GM12891 (cell line): ENCODE data around the gene SLC9A9.

Experiments used
- DNase-seq: peaks from one replicate; pipeline ENCODE4 v3.0.0; 2011; ENCODE audit warnings: low spot score; ENCODE audit not compliant: insufficient read length
- FAIRE-seq: peaks from 2 replicates; lab custom pipeline; 2011; peaks lifted over from hg19 to GRCh38; lab: Jason Lieb, UNC
- PAX5 ChIP-seq: IDR thresholded peaks from 2 replicates; pipeline ENCODE4 v1.6.1; 2011; ENCODE audit warnings: low read length, moderate library complexity, mild to moderate bottlenecking; ENCODE audit not compliant: insufficient read depth, severe bottlenecking
- POLR2A ChIP-seq: IDR thresholded peaks from 2 replicates; pipeline ENCODE4 v1.6.1; 2011; ENCODE audit warnings: low read depth, low read length, control low read depth
- POLR2AphosphoS5 ChIP-seq: IDR thresholded peaks from 2 replicates; pipeline ENCODE4 v1.6.1; 2011; ENCODE audit warnings: low read depth, low read length, control low read depth
- POU2F2 ChIP-seq: IDR thresholded peaks from 2 replicates; pipeline ENCODE4 v1.6.1; 2011; ENCODE audit warnings: low read depth, mild to moderate bottlenecking, control low read depth, low read length, moderate library complexity
- SPI1 ChIP-seq: IDR thresholded peaks from 2 replicates; pipeline ENCODE4 v1.6.1; 2011; ENCODE audit warnings: low read depth, low read length, control low read depth
- TAF1 ChIP-seq: IDR thresholded peaks from 2 replicates; pipeline ENCODE4 v1.6.1; 2011; ENCODE audit warnings: low read depth, low read length, control low read depth

Gene SLC9A9

DNA sequence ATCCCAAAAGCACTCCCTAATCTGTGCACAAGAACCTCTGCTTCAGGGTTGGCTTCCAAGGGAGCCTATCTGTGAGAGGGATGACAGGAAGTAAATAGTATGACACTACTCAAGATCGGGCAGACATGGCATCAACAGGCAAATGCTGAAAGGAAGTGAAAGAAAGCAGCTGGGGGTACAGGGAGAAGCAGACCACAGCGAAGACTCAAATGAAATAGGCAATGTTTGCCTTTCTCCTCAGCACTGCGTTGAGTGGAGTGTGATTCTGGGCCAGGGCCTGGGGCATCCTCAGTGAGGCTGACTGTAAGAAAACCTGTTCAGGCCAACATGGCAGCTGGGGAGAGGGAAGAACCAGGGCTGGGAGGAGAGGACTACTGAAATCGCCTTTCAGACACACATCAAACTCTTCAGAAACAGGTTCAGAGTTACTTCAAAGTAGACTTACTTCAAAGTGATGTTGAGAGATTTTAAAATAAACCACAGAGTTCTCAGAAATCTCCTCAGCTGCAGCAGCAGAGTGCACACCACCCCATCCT is 96.6 kb downstream of the SLC9A9 start:
- FAIRE-seq (peak; percentile 85), DNase-seq (no peak)
- TF ChIP-seq POU2F2: no peak
- no peak for TF ChIP-seq POLR2AphosphoS5
- peak; percentile 81 for TF ChIP-seq SPI1
- no peak for TF ChIP-seq TAF1
- no peak for TF ChIP-seq PAX5
- no peak for TF ChIP-seq POLR2A

- TF ChIP-seq POLR2AphosphoS5 (no peak), POU2F2 (no peak), PAX5 (no peak), POLR2A (no peak), SPI1 (no peak), TAF1 (no peak)
- FAIRE-seq (peak; percentile 51), DNase-seq (no peak)
Observed at GRCh38 chr3:143750841-143751240, 97.4 kb downstream of the SLC9A9 start.

DNA sequence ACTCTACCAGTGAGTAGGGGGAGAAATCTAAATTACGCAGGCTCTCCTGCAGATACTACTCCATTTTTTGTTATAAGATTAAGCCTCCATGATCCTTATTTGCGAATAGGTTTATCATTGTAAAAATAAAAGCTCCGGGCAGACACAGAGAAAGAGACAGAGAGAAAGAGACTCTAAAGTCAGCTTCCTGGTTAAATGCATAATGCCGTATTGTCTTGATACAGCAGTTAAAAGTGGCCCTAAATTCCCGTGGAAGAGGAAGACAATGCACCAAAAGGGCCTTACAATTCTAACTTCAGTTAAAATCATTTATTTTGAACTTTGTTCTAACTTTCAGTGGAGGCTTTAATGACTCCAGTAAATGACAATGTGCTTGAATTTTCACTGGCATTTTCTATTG is 98.3 kb downstream of the SLC9A9 start:
- no peak for TF ChIP-seq POLR2AphosphoS5
- TF ChIP-seq TAF1: no peak
- no peak for TF ChIP-seq SPI1
- no peak for TF ChIP-seq POLR2A
- no peak for TF ChIP-seq PAX5
- no peak for TF ChIP-seq POU2F2
- no peak for FAIRE-seq
- no peak for DNase-seq

DNA sequence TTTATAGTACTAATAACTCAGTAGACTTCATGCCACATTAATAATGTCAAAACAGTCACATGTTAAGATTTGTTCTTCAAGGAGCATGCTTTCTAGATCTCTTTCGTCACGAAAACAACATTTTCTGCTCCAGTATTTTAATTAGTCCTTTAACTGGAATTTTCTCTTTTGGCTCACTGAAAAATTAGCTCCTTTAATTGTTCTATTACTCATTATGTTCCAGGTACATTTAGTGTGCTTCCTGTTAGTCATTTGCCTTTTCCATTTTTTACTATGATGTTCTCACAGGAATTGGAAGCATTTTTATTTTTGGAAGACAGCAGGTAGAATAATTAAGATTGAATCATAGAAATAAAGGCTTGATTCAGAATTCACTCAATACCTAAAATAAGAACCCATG is 111.2 kb downstream of the SLC9A9 start:
- FAIRE-seq (no peak), DNase-seq (no peak)
- TF ChIP-seq SPI1: no peak
- no peak for TF ChIP-seq POLR2AphosphoS5
- TF ChIP-seq PAX5: no peak
- TF ChIP-seq POU2F2: no peak
- no peak for TF ChIP-seq POLR2A
- TF ChIP-seq TAF1: no peak

GRCh38 chr3:143736205-143736997 is 111.9 kb downstream of the SLC9A9 start:
- DNase-seq (no peak), FAIRE-seq (no peak)
- TF ChIP-seq TAF1 (no peak), POLR2AphosphoS5 (no peak), SPI1 (no peak), PAX5 (no peak), POLR2A (no peak), POU2F2 (no peak)

DNA sequence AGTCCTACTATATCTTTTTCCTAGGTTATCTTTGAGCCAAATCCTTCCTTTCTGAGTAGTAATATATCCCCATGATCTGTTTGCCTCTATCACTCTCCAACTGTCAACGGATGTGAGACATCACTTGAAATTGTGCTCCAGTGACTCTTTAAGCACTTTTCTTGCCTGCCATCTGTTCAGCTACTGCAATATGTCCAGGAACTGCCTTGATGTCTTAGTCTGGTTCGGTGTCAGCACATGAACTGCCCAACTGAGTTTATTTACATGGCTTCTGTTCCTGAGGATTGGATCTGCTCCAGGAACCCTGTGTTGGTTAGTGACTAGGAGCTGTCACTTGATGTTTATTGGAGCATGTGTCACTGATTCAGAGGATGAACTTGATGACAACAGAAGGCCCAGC is 116.5 kb downstream of the SLC9A9 start:
- DNase-seq (no peak), FAIRE-seq (no peak)
- TF ChIP-seq PAX5: no peak
- TF ChIP-seq TAF1: no peak
- TF ChIP-seq POLR2A: no peak
- TF ChIP-seq SPI1: no peak
- TF ChIP-seq POLR2AphosphoS5: no peak
- TF ChIP-seq POU2F2: no peak

- FAIRE-seq: no peak
- TF ChIP-seq SPI1 (no peak), POLR2A (no peak), POU2F2 (no peak), TAF1 (no peak), POLR2AphosphoS5 (no peak), PAX5 (no peak)
- no peak for DNase-seq
Observed at GRCh38 chr3:143731320-143731719, 116.9 kb downstream of the SLC9A9 start.

DNA sequence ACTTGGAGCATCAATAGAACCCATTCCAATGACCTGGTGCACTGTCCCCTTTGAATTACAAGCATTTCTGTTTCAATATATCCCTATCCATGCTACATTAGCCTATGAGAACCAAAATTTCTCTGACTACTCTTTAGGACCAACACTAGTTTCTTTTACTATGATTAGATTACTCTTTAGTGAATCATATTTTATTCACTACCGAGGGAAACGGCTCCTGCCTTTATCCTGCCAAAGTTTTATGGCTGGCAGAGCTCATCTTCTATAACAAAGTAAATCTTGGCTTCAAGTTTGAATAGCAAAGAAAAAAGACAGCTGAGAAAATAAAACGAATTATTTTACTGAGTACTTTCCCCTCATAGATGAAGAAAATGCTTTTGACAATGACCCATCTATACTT is 120.9 kb downstream of the SLC9A9 start:
- FAIRE-seq: no peak
- TF ChIP-seq POLR2AphosphoS5 (no peak), SPI1 (no peak), PAX5 (no peak), POU2F2 (no peak), POLR2A (no peak), TAF1 (no peak)

DNA sequence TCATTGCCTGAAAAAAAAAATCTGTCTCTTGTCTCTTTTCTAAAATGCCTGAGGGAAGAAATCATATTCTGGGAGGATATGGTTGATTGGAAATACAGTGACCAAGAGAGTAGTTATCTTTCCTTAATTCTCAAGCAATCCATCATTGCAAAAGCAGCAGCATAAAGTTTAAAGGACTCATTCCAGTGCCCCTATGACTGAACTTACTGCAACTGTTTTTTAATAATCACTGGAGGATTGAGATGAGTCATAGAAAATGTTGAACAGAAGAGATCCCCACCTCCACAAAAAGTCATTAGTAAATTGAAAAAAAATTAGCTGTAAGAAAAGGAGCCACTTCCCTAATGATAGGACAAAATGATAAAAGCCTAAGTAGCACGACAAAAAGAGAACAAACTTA is 121.5 kb downstream of the SLC9A9 start:
- TF ChIP-seq PAX5 (no peak), POLR2A (no peak)
- DNase-seq: no peak
- no peak for FAIRE-seq

More for the DNA sequence above, 120.9 kb downstream of the SLC9A9 start:
- DNase-seq: no peak
